DOHH2 (cell line): Measurements from ENCODE around the gene CCDC15.

Experiments used
- H3F3A ChIP-seq: fragments of 200-600 bp; sonication (generic), shearing (Covaris generic); 2 replicates; pipeline ENCODE4 v1.6.0; 2016; ENCODE audit warnings: antibody characterized with exemption, mild to moderate bottlenecking; ENCODE audit not compliant: control insufficient read depth, insufficient read depth
- H3K27ac ChIP-seq: fragments of 200-600 bp; sonication (generic); 2 replicates; pipeline ENCODE4 v1.5.1; 2014; ENCODE audit warnings: low read depth, mild to moderate bottlenecking, low read length, moderate library complexity
- H3K27me3 ChIP-seq: fragments of 200-600 bp; sonication (generic); 2 replicates; pipeline ENCODE4 v1.6.1; 2014; ENCODE audit warnings: mild to moderate bottlenecking, low read length, mixed read lengths; ENCODE audit not compliant: control insufficient read depth
- H3K36me3 ChIP-seq: fragments of 200-600 bp; sonication (generic); 2 replicates; pipeline ENCODE4 v1.6.1; 2014; ENCODE audit warnings: mild to moderate bottlenecking, low read length, moderate library complexity, mixed read lengths; ENCODE audit not compliant: control insufficient read depth
- H3K4me1 ChIP-seq: fragments of 200-600 bp; sonication (generic); 2 replicates; pipeline ENCODE4 v1.6.1; 2014; ENCODE audit warnings: mild to moderate bottlenecking, low read length, mixed read lengths; ENCODE audit not compliant: control insufficient read depth
- H3K4me2 ChIP-seq: fragments of 200-600 bp; sonication (generic); 2 replicates; pipeline ENCODE4 v1.6.0; 2014; ENCODE audit warnings: mild to moderate bottlenecking, low read length, moderate library complexity
- H3K4me3 ChIP-seq: fragments of 200-600 bp; sonication (generic); 2 replicates; pipeline ENCODE4 v1.5.1; 2014; ENCODE audit warnings: mild to moderate bottlenecking, low read length, mixed read lengths
- H3K79me2 ChIP-seq: fragments of 200-600 bp; sonication (generic); 2 replicates; pipeline ENCODE4 v1.6.1; 2014; ENCODE audit warnings: mild to moderate bottlenecking, low read length, mixed read lengths; ENCODE audit not compliant: control insufficient read depth
- H3K9me2 ChIP-seq: fragments of 200-600 bp; sonication (generic); replicated peaks from 2 replicates; pipeline ENCODE4 v1.6.1; 2014; ENCODE audit warnings: mild to moderate bottlenecking, low read length, mixed read lengths; ENCODE audit not compliant: control insufficient read depth
- H3K9me3 ChIP-seq: fragments of 200-600 bp; sonication (generic); 2 replicates; pipeline ENCODE4 v1.6.1; 2014; ENCODE audit warnings: antibody characterized with exemption, low read length, mixed read lengths; ENCODE audit not compliant: control insufficient read depth, insufficient read depth
- H4K20me1 ChIP-seq: fragments of 200-600 bp; sonication (generic); 2 replicates; pipeline ENCODE4 v1.6.0; 2014; ENCODE audit warnings: low read depth, mild to moderate bottlenecking, antibody characterized with exemption, low read length, moderate library complexity; ENCODE audit not compliant: control insufficient read depth, insufficient read depth
- CTCF ChIP-seq: fragments of 200-600 bp; sonication (generic); IDR thresholded peaks from one replicate; pipeline ENCODE4 v1.5.1; 2014; ENCODE audit warnings: antibody characterized with exemption, mild to moderate bottlenecking, low read depth, low read length; ENCODE audit not compliant: poor library complexity, severe bottlenecking
- EZH2phosphoT487 ChIP-seq: fragments of 200-600 bp; sonication (generic); IDR thresholded peaks from 2 replicates; pipeline ENCODE4 v1.6.1; 2017; ENCODE audit warnings: borderline replicate concordance, mild to moderate bottlenecking, antibody characterized with exemption, low read length, moderate library complexity, mixed read lengths

The CCDC15 gene

GRCh38 chr11:124950601-124951330 is 3.2 kb upstream of the CCDC15 start:
- no peaks in the 10 kb centered on the region for H3F3A ChIP-seq
- no peak for TF ChIP-seq EZH2phosphoT487
- no peak for TF ChIP-seq CTCF
- 0 out of 2 replicates have a peak, but pooled peaks cover 4% of the 10 kb centered on the region for H3K9me3 ChIP-seq
- no peaks in the 10 kb centered on the region for H3K27me3 ChIP-seq
- no peaks in the 10 kb centered on the region for H3K79me2 ChIP-seq
- no peaks in the 10 kb centered on the region for H3K36me3 ChIP-seq
- no peak overlapping the region for H3K4me2 ChIP-seq
- peaks cover 21% of the 10 kb centered on the region for H3K4me1 ChIP-seq
- H3K4me3 ChIP-seq, result no peak overlapping the region
- no peaks in the 10 kb centered on the region for H4K20me1 ChIP-seq
- no peaks in the 10 kb centered on the region for H3K9me2 ChIP-seq
- no peak overlapping the region for H3K27ac ChIP-seq

GRCh38 chr11:124951341-124951740 is 2.7 kb upstream of the CCDC15 start:
- no peak overlapping the region for H3K4me2 ChIP-seq
- H3K9me3 ChIP-seq, result 0 out of 2 replicates have a peak, but pooled peaks cover 4% of the 10 kb centered on the region
- H3F3A ChIP-seq, result no peaks in the 10 kb centered on the region
- H4K20me1 ChIP-seq, result no peaks in the 10 kb centered on the region
- no peaks in the 10 kb centered on the region for H3K27me3 ChIP-seq
- H3K79me2 ChIP-seq, result no peaks in the 10 kb centered on the region
- no peaks in the 10 kb centered on the region for H3K9me2 ChIP-seq
- H3K36me3 ChIP-seq, result no peaks in the 10 kb centered on the region
- TF ChIP-seq CTCF (no peak), EZH2phosphoT487 (no peak)
- no peak overlapping the region for H3K27ac ChIP-seq
- no peak overlapping the region for H3K4me3 ChIP-seq
- H3K4me1 ChIP-seq, result peaks cover 21% of the 10 kb centered on the region

- Histone ChIP-seq H3K27ac (peak overlapping the region; percentile 38; the same call in 1 of the 2 replicates), H3K4me2 (peak overlapping the region; percentile 96)
Observed at GRCh38 chr11:124954590-124954955, 571 bp downstream of the CCDC15 start.

GRCh38 chr11:124955035-124955434 is 1.0 kb downstream of the CCDC15 start:
- Histone ChIP-seq H3K4me3 (peak overlapping the region; percentile 90), H3K36me3 (no peaks in the 10 kb centered on the region)

More at GRCh38 chr11:124954590-124954955, 571 bp downstream of the CCDC15 start:
- Histone ChIP-seq H3K4me1 (peaks cover 21% of the 10 kb centered on the region), H3K4me3 (peak overlapping the region; percentile 90), H3K27me3 (no peaks in the 10 kb centered on the region), H3K9me2 (no peaks in the 10 kb centered on the region), H4K20me1 (no peaks in the 10 kb centered on the region), H3K9me3 (0 out of 2 replicates have a peak, but pooled peaks cover 4% of the 10 kb centered on the region), H3K36me3 (no peaks in the 10 kb centered on the region), H3K79me2 (no peaks in the 10 kb centered on the region), H3F3A (no peaks in the 10 kb centered on the region)
- no peak for TF ChIP-seq EZH2phosphoT487

More at GRCh38 chr11:124955035-124955434, 1.0 kb downstream of the CCDC15 start:
- no peaks in the 10 kb centered on the region for H4K20me1 ChIP-seq
- H3K4me1 ChIP-seq, result peaks cover 21% of the 10 kb centered on the region
- TF ChIP-seq EZH2phosphoT487 (no peak), CTCF (no peak)
- no peaks in the 10 kb centered on the region for H3K79me2 ChIP-seq
- 0 out of 2 replicates have a peak, but pooled peaks cover 4% of the 10 kb centered on the region for H3K9me3 ChIP-seq
- H3F3A ChIP-seq, result no peaks in the 10 kb centered on the region
- H3K27ac ChIP-seq, result no peak overlapping the region
- H3K27me3 ChIP-seq, result no peaks in the 10 kb centered on the region
- peak overlapping the region; percentile 96 for H3K4me2 ChIP-seq
- no peaks in the 10 kb centered on the region for H3K9me2 ChIP-seq
